Astrocyte (in vitro differentiated cells and primary cell): Measurements from ENCODE around the gene TTBK1. TPM values are rescaled to one million over a fixed set of nuclear protein-coding genes. Genes with fewer than 3 reads are reported as not detected.

ENCODE experiments used
- DNase-seq: peaks from one replicate; pipeline ENCODE4 v3.0.0-alpha.2; 2010; ENCODE audit warnings: low read depth
- FAIRE-seq: peaks from 2 replicates; lab custom pipeline; 2011; peaks lifted over from hg19 to GRCh38; lab: Jason Lieb, UNC
- H2AFZ ChIP-seq: 2 replicates; pipeline ENCODE4 v1.6.0; 2012; ENCODE audit warnings: low read depth, low read length, inconsistent platforms
- H3K27ac ChIP-seq: 2 replicates; pipeline ENCODE4 v1.5.1; 2011; ENCODE audit warnings: low read depth, low read length, inconsistent platforms
- H3K27me3 ChIP-seq: 2 replicates; pipeline ENCODE4 v1.6.0; 2011; ENCODE audit warnings: low read length, inconsistent platforms; ENCODE audit not compliant: insufficient read depth
- H3K36me3 ChIP-seq: 2 replicates; pipeline ENCODE4 v1.5.1; 2011; ENCODE audit warnings: low read length, inconsistent platforms; ENCODE audit not compliant: insufficient read depth
- H3K4me1 ChIP-seq: 2 replicates; pipeline ENCODE4 v1.5.1; 2011; ENCODE audit warnings: low read length, inconsistent platforms; ENCODE audit not compliant: insufficient read depth
- H3K4me2 ChIP-seq: 2 replicates; pipeline ENCODE4 v1.6.0; 2012; ENCODE audit warnings: low read length, inconsistent platforms
- H3K4me3 ChIP-seq: 2 replicates; pipeline ENCODE4 v1.5.1; 2011; ENCODE audit warnings: low read depth, mild to moderate bottlenecking, low read length, inconsistent platforms; ENCODE audit not compliant: insufficient read depth
- H3K79me2 ChIP-seq: 2 replicates; pipeline ENCODE4 v1.6.0; 2012; ENCODE audit warnings: mild to moderate bottlenecking, low read length, inconsistent platforms; ENCODE audit not compliant: insufficient read depth
- H3K9ac ChIP-seq: 2 replicates; pipeline ENCODE4 v1.6.0; 2012; ENCODE audit warnings: mild to moderate bottlenecking, low read length, inconsistent platforms
- H3K9me3 ChIP-seq: 2 replicates; pipeline ENCODE4 v1.5.1; 2012; ENCODE audit warnings: low read depth, mild to moderate bottlenecking, low read length, inconsistent platforms; ENCODE audit not compliant: insufficient read depth
- H4K20me1 ChIP-seq: 2 replicates; pipeline ENCODE4 v1.6.0; 2012; ENCODE audit warnings: low read length, inconsistent platforms; ENCODE audit not compliant: insufficient read depth
- H3K27ac Mint-ChIP-seq: one replicate; pipeline ENCODE4 v1.8.0; 2021; ENCODE audit warnings: mild to moderate bottlenecking, mixed read lengths; ENCODE audit not compliant: unreplicated experiment
- H3K27me3 Mint-ChIP-seq: one replicate; pipeline ENCODE4 v1.8.0; 2021; ENCODE audit warnings: low read depth, mixed read lengths; ENCODE audit not compliant: unreplicated experiment
- H3K36me3 Mint-ChIP-seq: one replicate; pipeline ENCODE4 v1.8.0; 2021; ENCODE audit warnings: low read depth, mixed read lengths; ENCODE audit not compliant: unreplicated experiment
- H3K4me1 Mint-ChIP-seq: one replicate; pipeline ENCODE4 v1.8.0; 2021; ENCODE audit warnings: low read depth, mixed read lengths; ENCODE audit not compliant: unreplicated experiment
- H3K4me3 Mint-ChIP-seq: one replicate; pipeline ENCODE4 v1.8.0; 2021; ENCODE audit warnings: mild to moderate bottlenecking, moderate library complexity, mixed read lengths; ENCODE audit not compliant: unreplicated experiment
- H3K9me3 Mint-ChIP-seq: one replicate; pipeline ENCODE4 v1.8.0; 2021; ENCODE audit warnings: mild to moderate bottlenecking, mixed read lengths; ENCODE audit not compliant: unreplicated experiment
- EZH2 ChIP-seq: IDR thresholded peaks from 2 replicates; pipeline ENCODE4 v1.6.1; 2012; ENCODE audit warnings: mild to moderate bottlenecking, low read length, inconsistent platforms; ENCODE audit not compliant: insufficient read depth
- total RNA-seq: library from RNA; stranded (reverse); gene quantifications from 2 replicates; pipeline ENCODE4 v1.2.1, GENCODE V29; 2021
- TF ChIP-seq, protein P1 (sequence below): IDR thresholded peaks from 2 replicates; pipeline ENCODE4 v1.5.1; 2011; ENCODE audit warnings: low read depth, mild to moderate bottlenecking, inconsistent platforms, low read length, moderate library complexity; ENCODE audit not compliant: insufficient read depth

The TTBK1 gene
- total RNA-seq, 1 donor from 2014 or later = 0.14 TPM

DNA sequence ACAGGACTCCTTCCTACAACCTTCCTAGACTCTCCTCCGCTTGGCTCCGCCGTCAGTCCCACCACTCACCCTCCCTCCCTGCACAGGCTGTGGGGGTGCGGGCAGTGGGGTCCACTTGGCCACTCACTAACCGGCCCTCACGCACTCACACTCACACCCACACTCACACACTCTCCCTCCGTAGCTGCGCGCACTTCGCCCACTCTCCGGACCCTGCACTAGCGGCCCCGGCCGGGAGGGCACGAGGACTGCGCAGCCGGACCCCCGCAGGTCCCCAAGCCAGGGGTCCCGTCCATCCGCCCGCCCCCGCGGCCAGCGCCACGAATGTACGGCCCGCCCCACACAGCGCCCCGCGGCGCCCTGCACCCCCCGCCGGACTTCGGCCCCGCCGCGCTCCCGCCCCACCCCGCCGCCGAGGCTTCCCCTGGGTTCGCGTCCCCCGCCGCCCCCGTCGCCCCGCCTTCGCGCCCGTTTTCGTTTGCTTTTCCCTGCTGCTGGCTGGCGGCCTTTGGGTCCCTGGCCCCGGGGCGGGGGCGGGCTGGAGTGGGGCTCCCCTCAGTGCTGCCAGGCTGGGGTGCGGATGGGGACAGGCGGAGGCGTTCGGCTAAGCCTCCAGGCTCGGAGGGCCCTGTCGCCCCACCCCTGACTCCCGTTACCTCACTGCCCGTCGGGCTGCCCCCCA is 31.8 kb downstream of the TTBK1 start:
- DNase-seq = no peak
- Histone ChIP-seq H2AFZ (no peak overlapping the region), H3K4me2 (peak overlapping the region; percentile 75), H3K9ac (no peak overlapping the region), H3K27ac (no peak overlapping the region), H3K27me3 (peaks cover 12% of the 10 kb centered on the region), H3K4me3 (peak overlapping the region; percentile 33), H3K36me3 (no peaks in the 10 kb centered on the region), H4K20me1 (no peaks in the 10 kb centered on the region), H3K9me3 (no peaks in the 10 kb centered on the region), H3K4me1 (peaks cover 5% of the 10 kb centered on the region), H3K79me2 (no peaks in the 10 kb centered on the region)
- peaks cover 1% of the 10 kb centered on the region for H3K36me3 Mint-ChIP-seq
- FAIRE-seq = no peak
- H3K9me3 Mint-ChIP-seq = no peaks in the 10 kb centered on the region
- peaks cover 46% of the 10 kb centered on the region for H3K27me3 Mint-ChIP-seq
- no peak overlapping the region for H3K27ac Mint-ChIP-seq
- TF ChIP-seq, protein P1, sequence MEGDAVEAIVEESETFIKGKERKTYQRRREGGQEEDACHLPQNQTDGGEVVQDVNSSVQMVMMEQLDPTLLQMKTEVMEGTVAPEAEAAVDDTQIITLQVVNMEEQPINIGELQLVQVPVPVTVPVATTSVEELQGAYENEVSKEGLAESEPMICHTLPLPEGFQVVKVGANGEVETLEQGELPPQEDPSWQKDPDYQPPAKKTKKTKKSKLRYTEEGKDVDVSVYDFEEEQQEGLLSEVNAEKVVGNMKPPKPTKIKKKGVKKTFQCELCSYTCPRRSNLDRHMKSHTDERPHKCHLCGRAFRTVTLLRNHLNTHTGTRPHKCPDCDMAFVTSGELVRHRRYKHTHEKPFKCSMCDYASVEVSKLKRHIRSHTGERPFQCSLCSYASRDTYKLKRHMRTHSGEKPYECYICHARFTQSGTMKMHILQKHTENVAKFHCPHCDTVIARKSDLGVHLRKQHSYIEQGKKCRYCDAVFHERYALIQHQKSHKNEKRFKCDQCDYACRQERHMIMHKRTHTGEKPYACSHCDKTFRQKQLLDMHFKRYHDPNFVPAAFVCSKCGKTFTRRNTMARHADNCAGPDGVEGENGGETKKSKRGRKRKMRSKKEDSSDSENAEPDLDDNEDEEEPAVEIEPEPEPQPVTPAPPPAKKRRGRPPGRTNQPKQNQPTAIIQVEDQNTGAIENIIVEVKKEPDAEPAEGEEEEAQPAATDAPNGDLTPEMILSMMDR = no peak
- peak; percentile 79 for TF ChIP-seq EZH2
- H3K4me3 Mint-ChIP-seq = no peak overlapping the region
- H3K4me1 Mint-ChIP-seq = peaks cover 15% of the 10 kb centered on the region

DNA sequence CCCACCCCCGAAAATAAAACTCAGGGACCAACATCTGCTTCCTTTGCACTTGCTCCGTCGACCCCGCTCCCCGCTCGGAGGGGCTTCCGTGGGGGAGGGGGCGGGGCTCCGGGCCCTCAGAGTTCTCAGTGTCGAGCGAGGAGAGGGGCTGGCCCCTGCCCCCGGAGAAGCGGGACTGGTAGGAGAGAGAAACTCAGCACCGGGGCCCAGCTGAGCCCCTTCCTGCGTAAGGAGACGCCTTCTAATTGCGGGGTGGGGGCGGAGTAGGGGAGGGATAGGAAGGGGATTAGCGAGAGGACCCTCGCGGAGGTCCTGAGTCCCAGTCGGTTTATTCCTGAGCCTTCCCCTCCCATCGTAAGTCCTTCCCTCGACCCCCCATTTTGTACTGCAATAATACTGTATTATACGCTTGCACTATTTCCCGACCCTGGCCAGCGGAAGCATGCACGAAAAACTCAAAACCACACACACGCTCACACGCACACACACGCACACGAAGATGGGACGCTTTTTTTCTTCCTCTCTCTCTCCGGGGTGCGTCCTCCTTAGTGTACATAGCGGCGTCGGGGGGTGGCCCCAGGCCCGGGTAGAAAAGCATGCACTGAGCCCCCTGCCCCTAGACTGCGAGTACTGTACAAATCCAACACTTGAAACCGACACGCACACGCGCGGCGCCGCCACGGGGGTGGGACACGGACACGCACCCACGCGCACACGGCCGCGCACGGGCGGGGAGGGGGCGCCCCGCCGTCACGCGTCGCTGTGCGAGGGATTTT is 32.7 kb downstream of the TTBK1 start:
- H3K27ac ChIP-seq = no peak overlapping the region
- H3K4me2 ChIP-seq = peak overlapping the region; percentile 75
- no peaks in the 10 kb centered on the region for H3K9me3 Mint-ChIP-seq
- no peaks in the 10 kb centered on the region for H3K79me2 ChIP-seq
- peaks cover 17% of the 10 kb centered on the region for H3K27me3 ChIP-seq
- no peaks in the 10 kb centered on the region for H3K36me3 ChIP-seq
- H3K27me3 Mint-ChIP-seq = peaks cover 49% of the 10 kb centered on the region
- TF ChIP-seq, protein P1 = no peak
- no peak for TF ChIP-seq EZH2
- H3K4me1 Mint-ChIP-seq = peaks cover 15% of the 10 kb centered on the region
- H3K4me1 ChIP-seq = peaks cover 5% of the 10 kb centered on the region
- no peaks in the 10 kb centered on the region for H3K9me3 ChIP-seq
- no peak overlapping the region for H3K9ac ChIP-seq
- H4K20me1 ChIP-seq = no peaks in the 10 kb centered on the region
- H3K4me3 ChIP-seq = no peak overlapping the region
- no peak overlapping the region for H2AFZ ChIP-seq
- peaks cover 1% of the 10 kb centered on the region for H3K36me3 Mint-ChIP-seq
- FAIRE-seq (no peak), DNase-seq (peak; percentile 6)
- peak overlapping the region; percentile 40 for H3K4me3 Mint-ChIP-seq
- no peak overlapping the region for H3K27ac Mint-ChIP-seq
